ENCODE measurements around the gene UNC13B.
"Not testable (repeated sequence)": the region's sequence is repeated elsewhere in the genome, so short reads cannot be mapped to it uniquely, and the experiment has no call there.

The UNC13B gene

GRCh38 chr9:35183755-35184480 is 22.1 kb downstream of the UNC13B start:
- H3K27me3 ChIP-seq (replicated peaks; ENCODE audit: control insufficient read depth, insufficient read depth, low read length, poor library complexity, severe bottlenecking); H3K27ac ChIP-seq (ENCODE audit: insufficient read depth, low read length, poor library complexity, severe bottlenecking); H3K9me3 ChIP-seq (ENCODE audit: control insufficient read depth, low read length); H3K4me3 ChIP-seq (ENCODE audit: insufficient read depth, low read depth, low read length, poor library complexity, severe bottlenecking); DNase-seq; H3K36me3 ChIP-seq (ENCODE audit: control insufficient read depth, insufficient read depth, low read length); H3K4me1 ChIP-seq (ENCODE audit: control insufficient read depth, insufficient read depth, low read length, poor library complexity, severe bottlenecking): not testable (repeated sequence)

- no peaks in the 10 kb centered on the region for H3K9me3 ChIP-seq (ENCODE audit: control insufficient read depth, low read length)
- H3K27me3 ChIP-seq (replicated peaks; ENCODE audit: control insufficient read depth, insufficient read depth, low read length, poor library complexity, severe bottlenecking), result no peaks in the 10 kb centered on the region
- H3K4me3 ChIP-seq (ENCODE audit: insufficient read depth, low read depth, low read length, poor library complexity, severe bottlenecking), result no peak overlapping the region
- H3K27ac ChIP-seq (ENCODE audit: insufficient read depth, low read length, poor library complexity, severe bottlenecking), result no peak overlapping the region
- H3K4me1 ChIP-seq (ENCODE audit: control insufficient read depth, insufficient read depth, low read length, poor library complexity, severe bottlenecking), result no peaks in the 10 kb centered on the region
- H3K36me3 ChIP-seq (ENCODE audit: control insufficient read depth, insufficient read depth, low read length), result no peaks in the 10 kb centered on the region
- no peak for DNase-seq
Observed at GRCh38 chr9:35186524-35186923, 24.7 kb downstream of the UNC13B start.

GRCh38 chr9:35190203-35190602 is 28.4 kb downstream of the UNC13B start:
- Histone ChIP-seq H3K27ac (ENCODE audit: insufficient read depth, low read length, poor library complexity, severe bottlenecking) (no peak overlapping the region), H3K9me3 (ENCODE audit: control insufficient read depth, low read length) (no peaks in the 10 kb centered on the region), H3K4me3 (ENCODE audit: insufficient read depth, low read depth, low read length, poor library complexity, severe bottlenecking) (no peak overlapping the region), H3K27me3 (replicated peaks; ENCODE audit: control insufficient read depth, insufficient read depth, low read length, poor library complexity, severe bottlenecking) (no peaks in the 10 kb centered on the region), H3K4me1 (ENCODE audit: control insufficient read depth, insufficient read depth, low read length, poor library complexity, severe bottlenecking) (no peaks in the 10 kb centered on the region), H3K36me3 (ENCODE audit: control insufficient read depth, insufficient read depth, low read length) (no peaks in the 10 kb centered on the region)
- DNase-seq, result no peak

DNA sequence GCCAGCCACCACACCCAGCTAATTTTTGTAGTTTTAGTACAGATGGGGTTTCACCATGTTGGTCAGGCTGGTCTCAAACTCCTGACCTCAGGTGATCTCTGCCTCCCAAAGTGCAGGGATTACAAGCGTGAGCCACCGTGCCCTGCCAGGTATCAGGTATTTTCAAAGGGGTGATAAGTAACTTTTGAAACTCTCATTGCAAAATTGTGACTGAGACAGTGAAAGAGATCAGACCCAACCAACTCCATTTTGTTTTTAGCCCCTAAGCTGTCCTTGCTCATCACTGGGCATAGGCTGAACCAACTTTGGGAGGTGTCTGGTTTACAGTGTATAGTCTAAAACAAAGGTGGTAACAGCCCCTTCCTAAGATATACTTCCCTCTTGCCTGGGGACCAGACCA is 29.3 kb downstream of the UNC13B start:
- H3K27me3 ChIP-seq (replicated peaks; ENCODE audit: control insufficient read depth, insufficient read depth, low read length, poor library complexity, severe bottlenecking), result no peaks in the 10 kb centered on the region
- H3K4me1 ChIP-seq (ENCODE audit: control insufficient read depth, insufficient read depth, low read length, poor library complexity, severe bottlenecking), result no peaks in the 10 kb centered on the region
- no peaks in the 10 kb centered on the region for H3K9me3 ChIP-seq (ENCODE audit: control insufficient read depth, low read length)
- no peak overlapping the region for H3K27ac ChIP-seq (ENCODE audit: insufficient read depth, low read length, poor library complexity, severe bottlenecking)
- no peaks in the 10 kb centered on the region for H3K36me3 ChIP-seq (ENCODE audit: control insufficient read depth, insufficient read depth, low read length)
- no peak for DNase-seq
- no peak overlapping the region for H3K4me3 ChIP-seq (ENCODE audit: insufficient read depth, low read depth, low read length, poor library complexity, severe bottlenecking)

DNA sequence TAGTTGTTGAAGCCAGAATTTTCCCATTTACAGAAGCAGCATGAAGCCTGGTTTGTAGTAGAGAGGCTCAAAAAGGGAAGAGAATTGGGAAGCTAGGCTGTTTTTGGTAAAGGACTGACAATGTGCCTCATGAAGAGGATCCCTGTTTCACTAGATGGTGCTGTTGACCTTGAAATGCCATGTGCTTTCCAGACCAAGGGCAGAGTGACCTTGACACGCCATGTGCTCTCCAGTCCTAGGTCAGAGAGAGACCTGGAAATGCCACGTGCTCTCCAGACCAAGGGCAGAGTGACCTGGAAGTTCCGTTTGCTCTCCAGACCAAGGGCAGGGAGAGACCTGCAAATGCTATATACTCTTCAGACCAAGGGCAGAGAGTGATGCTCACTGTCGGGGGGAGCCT is 32.0 kb downstream of the UNC13B start:
- Histone ChIP-seq H3K4me1 (ENCODE audit: control insufficient read depth, insufficient read depth, low read length, poor library complexity, severe bottlenecking) (no peaks in the 10 kb centered on the region), H3K27ac (ENCODE audit: insufficient read depth, low read length, poor library complexity, severe bottlenecking) (no peak overlapping the region), H3K27me3 (replicated peaks; ENCODE audit: control insufficient read depth, insufficient read depth, low read length, poor library complexity, severe bottlenecking) (no peaks in the 10 kb centered on the region), H3K36me3 (ENCODE audit: control insufficient read depth, insufficient read depth, low read length) (no peaks in the 10 kb centered on the region), H3K4me3 (ENCODE audit: insufficient read depth, low read depth, low read length, poor library complexity, severe bottlenecking) (no peak overlapping the region), H3K9me3 (ENCODE audit: control insufficient read depth, low read length) (no peaks in the 10 kb centered on the region)
- DNase-seq, result no peak

GRCh38 chr9:35195683-35196082 is 33.9 kb downstream of the UNC13B start:
- Histone ChIP-seq H3K4me3 (ENCODE audit: insufficient read depth, low read depth, low read length, poor library complexity, severe bottlenecking) (no peak overlapping the region), H3K27ac (ENCODE audit: insufficient read depth, low read length, poor library complexity, severe bottlenecking) (no peak overlapping the region), H3K36me3 (ENCODE audit: control insufficient read depth, insufficient read depth, low read length) (no peaks in the 10 kb centered on the region), H3K4me1 (ENCODE audit: control insufficient read depth, insufficient read depth, low read length, poor library complexity, severe bottlenecking) (no peaks in the 10 kb centered on the region), H3K9me3 (ENCODE audit: control insufficient read depth, low read length) (no peaks in the 10 kb centered on the region), H3K27me3 (replicated peaks; ENCODE audit: control insufficient read depth, insufficient read depth, low read length, poor library complexity, severe bottlenecking) (no peaks in the 10 kb centered on the region)
- DNase-seq, result no peak

DNA sequence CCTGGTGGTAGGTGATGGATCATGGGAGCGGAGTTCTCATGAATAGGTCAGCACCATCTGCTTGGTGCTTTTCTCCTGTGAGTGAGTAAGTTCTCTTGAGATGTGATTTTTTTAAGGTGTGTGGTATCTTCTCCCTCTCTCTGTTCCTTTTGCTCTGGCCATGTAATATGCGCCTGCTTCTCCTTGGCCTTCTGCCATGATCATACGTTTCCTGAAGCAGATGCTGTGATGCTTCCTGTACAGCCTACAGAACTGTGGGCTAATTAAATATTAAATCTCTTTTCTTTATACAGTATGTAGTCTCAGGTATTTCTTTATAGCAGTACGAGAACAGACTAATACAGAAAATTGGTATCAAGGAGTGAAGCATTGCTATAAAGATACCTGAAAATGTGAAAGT is 36.4 kb downstream of the UNC13B start:
- Histone ChIP-seq H3K9me3 (ENCODE audit: control insufficient read depth, low read length) (no peaks in the 10 kb centered on the region), H3K27ac (ENCODE audit: insufficient read depth, low read length, poor library complexity, severe bottlenecking) (no peak overlapping the region), H3K4me3 (ENCODE audit: insufficient read depth, low read depth, low read length, poor library complexity, severe bottlenecking) (no peak overlapping the region), H3K36me3 (ENCODE audit: control insufficient read depth, insufficient read depth, low read length) (no peaks in the 10 kb centered on the region), H3K4me1 (ENCODE audit: control insufficient read depth, insufficient read depth, low read length, poor library complexity, severe bottlenecking) (no peaks in the 10 kb centered on the region), H3K27me3 (replicated peaks; ENCODE audit: control insufficient read depth, insufficient read depth, low read length, poor library complexity, severe bottlenecking) (no peaks in the 10 kb centered on the region)
- no peak for DNase-seq

DNA sequence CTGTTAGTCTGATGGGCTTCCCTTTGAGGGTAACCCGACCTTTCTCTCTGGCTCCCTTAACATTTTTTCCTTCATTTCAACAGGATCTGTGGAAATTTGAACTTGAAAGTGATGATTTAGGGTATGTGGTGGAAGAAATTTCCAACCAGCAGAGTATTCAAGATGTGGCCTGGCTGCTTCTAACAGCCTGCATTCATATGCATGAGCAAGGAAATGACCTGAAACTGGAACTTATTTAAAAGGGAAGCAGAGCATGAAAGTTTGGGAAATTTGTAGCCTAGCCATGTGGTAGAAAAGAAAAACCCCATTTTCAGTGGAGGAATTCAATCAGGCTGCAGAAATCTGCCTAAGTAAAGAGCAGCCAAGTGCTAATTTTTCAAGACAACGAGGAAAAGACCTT is 41.7 kb downstream of the UNC13B start:
- Histone ChIP-seq H3K9me3 (ENCODE audit: control insufficient read depth, low read length) (peaks cover 9% of the 10 kb centered on the region), H3K27ac (ENCODE audit: insufficient read depth, low read length, poor library complexity, severe bottlenecking) (no peak overlapping the region), H3K4me3 (ENCODE audit: insufficient read depth, low read depth, low read length, poor library complexity, severe bottlenecking) (no peak overlapping the region), H3K36me3 (ENCODE audit: control insufficient read depth, insufficient read depth, low read length) (no peaks in the 10 kb centered on the region), H3K27me3 (replicated peaks; ENCODE audit: control insufficient read depth, insufficient read depth, low read length, poor library complexity, severe bottlenecking) (no peaks in the 10 kb centered on the region), H3K4me1 (ENCODE audit: control insufficient read depth, insufficient read depth, low read length, poor library complexity, severe bottlenecking) (no peaks in the 10 kb centered on the region)
- DNase-seq, result no peak

DNA sequence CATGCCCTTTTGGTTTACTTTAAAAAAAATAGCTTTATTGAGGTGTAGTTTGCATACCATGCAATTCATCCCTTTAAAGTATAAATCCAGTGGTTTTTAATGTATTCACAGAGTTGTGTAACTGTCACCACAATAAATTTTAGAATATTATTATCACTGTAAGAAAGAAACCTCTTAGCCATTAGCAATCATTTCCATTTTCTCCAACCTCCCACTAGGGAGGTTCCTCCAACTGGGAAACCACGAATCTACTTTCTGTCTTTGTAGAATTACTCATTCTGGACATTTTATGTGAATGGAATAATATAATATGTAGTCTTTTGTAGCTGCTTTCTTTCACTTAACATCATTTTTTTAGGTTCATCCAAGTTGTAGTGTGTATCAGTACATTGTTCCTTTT is 43.5 kb downstream of the UNC13B start:
- no peaks in the 10 kb centered on the region for H3K27me3 ChIP-seq (replicated peaks; ENCODE audit: control insufficient read depth, insufficient read depth, low read length, poor library complexity, severe bottlenecking)
- H3K4me3 ChIP-seq (ENCODE audit: insufficient read depth, low read depth, low read length, poor library complexity, severe bottlenecking), result no peak overlapping the region
- no peak for DNase-seq
- no peaks in the 10 kb centered on the region for H3K36me3 ChIP-seq (ENCODE audit: control insufficient read depth, insufficient read depth, low read length)
- no peaks in the 10 kb centered on the region for H3K4me1 ChIP-seq (ENCODE audit: control insufficient read depth, insufficient read depth, low read length, poor library complexity, severe bottlenecking)
- peaks cover 9% of the 10 kb centered on the region for H3K9me3 ChIP-seq (ENCODE audit: control insufficient read depth, low read length)
- H3K27ac ChIP-seq (ENCODE audit: insufficient read depth, low read length, poor library complexity, severe bottlenecking), result no peak overlapping the region

DNA sequence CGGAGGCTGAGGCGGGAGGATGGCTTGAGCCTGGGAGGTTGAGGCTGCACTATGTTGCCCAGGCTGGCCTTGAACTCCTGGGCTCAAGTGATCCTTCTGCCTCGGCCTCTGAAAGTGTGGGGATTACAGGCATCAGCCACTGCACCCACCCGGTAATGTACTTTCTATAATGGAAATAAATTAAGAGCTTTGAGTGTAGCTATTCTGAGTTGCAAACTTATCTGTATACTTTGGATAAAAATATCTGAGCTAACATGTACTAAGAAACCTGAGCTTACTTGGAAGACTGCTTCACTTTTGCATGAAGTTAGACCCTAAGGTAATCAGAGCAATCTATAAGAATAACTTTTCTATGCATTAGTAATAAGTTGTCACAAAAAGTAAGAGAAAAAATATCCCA is 50.0 kb downstream of the UNC13B start:
- Histone ChIP-seq H3K36me3 (ENCODE audit: control insufficient read depth, insufficient read depth, low read length) (no peaks in the 10 kb centered on the region), H3K4me1 (ENCODE audit: control insufficient read depth, insufficient read depth, low read length, poor library complexity, severe bottlenecking) (no peaks in the 10 kb centered on the region), H3K9me3 (ENCODE audit: control insufficient read depth, low read length) (no peaks in the 10 kb centered on the region), H3K27ac (ENCODE audit: insufficient read depth, low read length, poor library complexity, severe bottlenecking) (no peak overlapping the region), H3K27me3 (replicated peaks; ENCODE audit: control insufficient read depth, insufficient read depth, low read length, poor library complexity, severe bottlenecking) (no peaks in the 10 kb centered on the region), H3K4me3 (ENCODE audit: insufficient read depth, low read depth, low read length, poor library complexity, severe bottlenecking) (no peak overlapping the region)
- no peak for DNase-seq

All from effector memory CD4-positive, alpha-beta T cell (primary cell).